Epidermal melanocyte (primary cell): ENCODE measurements around the gene DBX2.
"Not testable (repeated sequence)": the region's sequence is repeated elsewhere in the genome, so short reads cannot be mapped to it uniquely, and the experiment has no call there.

Experiments
- DNase-seq: peaks from one replicate; pipeline ENCODE4 v3.0.0; 2011; ENCODE audit warnings: low spot score; ENCODE audit not compliant: insufficient read length

Gene DBX2

DNA sequence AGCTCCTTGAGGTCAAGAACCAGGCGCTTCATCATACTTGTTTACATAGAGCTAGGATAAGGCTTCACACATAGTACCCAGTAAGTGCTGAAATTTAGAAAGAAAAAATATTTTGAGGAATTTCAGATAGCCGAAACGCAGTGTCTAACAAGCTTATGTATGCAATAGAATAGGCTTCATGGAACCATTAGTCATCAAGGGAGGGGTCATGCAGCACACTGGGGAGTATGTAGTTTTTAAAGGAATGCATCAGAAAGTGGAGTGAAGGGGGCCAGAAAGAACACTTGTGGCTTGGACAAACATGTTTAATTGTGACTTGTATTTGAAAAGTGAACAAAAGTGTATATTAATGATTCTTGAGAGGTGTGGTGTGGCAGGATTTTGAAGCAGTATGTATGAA is 38.1 kb downstream of the DBX2 start:
- no peak for DNase-seq

DNA sequence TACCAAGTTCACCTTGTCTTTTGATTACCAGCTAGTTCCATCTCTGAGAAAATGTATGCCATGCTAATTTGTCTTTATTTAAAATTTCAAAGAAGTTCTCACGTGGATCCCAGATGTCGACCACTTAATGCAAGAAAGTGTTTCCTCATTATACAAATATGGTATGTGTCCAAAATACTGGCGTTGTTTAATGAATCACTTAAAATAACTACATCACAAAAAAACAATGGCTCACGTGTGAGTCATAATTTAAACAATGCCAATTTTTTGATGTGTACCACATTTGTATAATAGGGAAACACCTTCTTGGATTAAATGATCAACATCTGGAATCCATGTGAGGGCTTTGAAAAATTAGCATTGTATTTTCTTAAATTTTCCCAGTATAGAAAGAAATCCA is 40.8 kb downstream of the DBX2 start:
- no peak for DNase-seq

DNA sequence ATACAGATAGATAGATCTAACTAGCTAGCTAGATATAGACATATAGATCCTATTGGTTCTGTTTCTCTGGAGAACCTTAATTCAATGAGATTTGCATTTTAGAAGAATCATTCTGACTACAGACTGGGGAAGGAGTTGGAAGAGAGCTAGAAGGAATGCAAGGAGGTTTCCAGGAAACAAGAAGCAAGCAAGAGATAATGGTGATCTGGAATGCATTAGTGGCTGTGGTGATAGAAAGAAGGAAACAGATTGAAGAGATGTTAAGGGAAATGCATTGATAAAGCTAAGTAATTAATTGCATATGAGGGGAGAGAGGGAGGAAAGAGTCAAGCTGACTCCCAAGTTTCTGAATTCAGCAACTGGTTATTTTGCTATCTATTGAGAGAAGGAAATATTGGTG is 42.7 kb downstream of the DBX2 start:
- no peak for DNase-seq

DNA sequence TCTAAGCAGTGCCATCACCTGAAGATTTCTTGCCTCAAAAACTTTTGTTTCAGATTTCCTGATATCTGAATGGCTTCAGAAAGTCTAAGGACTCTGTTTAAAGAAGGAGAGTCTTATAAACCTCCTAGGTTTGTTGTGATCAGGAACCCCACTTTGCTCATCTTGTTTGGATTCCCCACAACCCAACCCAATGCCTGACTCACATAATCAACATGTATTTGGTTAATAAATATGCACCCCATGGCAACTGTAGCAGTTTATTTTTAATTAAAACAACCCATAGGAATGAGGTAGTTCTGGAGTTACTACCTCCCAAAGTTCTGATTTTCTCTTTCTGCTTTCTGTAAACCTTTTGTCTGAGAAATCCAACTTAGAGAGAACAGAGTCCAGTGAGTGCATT is 51.5 kb downstream of the DBX2 start:
- DNase-seq, result no peak

DNA sequence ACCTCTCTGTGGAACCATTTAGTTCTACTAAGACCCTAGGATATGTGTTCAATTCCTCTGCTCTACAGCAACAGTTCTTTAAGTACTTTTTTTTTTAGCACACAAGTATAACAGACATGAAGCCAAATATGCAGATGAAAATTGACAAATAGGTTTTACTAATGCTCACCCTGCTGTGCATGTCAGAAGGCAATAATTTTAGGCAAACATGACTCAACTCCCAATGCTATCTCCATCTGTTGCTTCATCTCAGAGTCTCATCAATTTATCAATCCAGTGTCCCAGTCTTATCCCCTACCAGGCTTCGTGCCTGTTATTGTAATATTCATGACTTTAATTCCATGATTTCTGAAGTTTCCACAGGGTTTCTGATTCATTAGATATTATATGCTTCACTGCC is 57.7 kb downstream of the DBX2 start:
- no peak for DNase-seq

DNA sequence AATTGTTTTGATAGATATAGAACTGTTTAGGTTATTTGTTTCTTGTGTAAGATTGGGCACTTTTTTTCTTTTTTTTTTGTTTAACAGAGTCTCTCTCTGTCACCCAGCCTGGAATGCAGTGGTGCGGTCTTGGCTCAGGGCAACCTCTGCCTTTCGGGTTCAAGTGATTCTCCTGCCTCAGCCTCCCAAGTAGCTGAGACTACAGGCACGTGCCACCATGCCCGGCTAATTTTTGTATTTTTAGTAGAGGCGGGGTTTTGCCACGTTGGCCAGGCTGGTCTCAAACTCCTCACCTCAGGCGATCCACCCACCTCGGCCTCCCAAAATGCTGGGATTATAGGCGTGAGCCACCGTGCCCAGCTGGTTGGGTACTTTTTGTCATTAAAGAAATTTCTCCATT is 66.0 kb downstream of the DBX2 start:
- DNase-seq, result not testable (repeated sequence)

DNA sequence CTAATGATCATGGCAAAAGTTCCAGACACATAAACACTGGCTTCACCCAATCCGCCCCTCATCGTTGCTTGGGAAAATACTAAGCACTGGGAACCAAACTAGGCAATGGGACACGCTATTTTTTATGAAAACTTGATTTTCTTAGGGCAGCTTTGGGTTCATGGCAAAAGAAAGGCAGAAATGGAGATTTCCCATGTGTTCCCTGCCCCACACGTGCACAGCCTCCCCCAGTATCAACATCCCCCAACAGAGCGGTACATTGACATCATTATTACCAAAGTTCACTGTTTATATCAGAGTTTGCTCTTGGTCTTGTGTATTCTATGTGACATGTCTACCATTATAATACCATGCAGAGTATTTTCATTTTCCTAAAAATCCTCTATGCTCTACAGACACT is 71.0 kb downstream of the DBX2 start:
- no peak for DNase-seq

DNA sequence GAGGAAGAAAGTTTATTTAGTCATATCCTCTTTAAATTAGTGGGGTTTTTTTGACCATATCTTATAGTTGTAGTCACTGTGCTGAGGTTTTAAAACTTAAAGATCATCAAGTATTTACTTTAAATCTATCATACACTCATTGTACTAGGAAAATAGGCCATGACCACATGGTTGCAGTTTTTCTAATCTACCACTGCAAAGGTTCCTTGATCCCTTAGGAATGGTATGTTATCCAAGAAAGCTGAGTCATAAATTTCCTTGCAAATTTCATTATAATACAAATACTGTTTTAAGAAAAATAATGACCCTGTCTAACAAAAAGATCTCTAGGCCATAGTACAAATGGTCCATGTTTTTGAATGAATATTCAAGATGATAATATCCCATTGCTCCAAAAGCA is 74.7 kb downstream of the DBX2 start:
- no peak for DNase-seq

DNA sequence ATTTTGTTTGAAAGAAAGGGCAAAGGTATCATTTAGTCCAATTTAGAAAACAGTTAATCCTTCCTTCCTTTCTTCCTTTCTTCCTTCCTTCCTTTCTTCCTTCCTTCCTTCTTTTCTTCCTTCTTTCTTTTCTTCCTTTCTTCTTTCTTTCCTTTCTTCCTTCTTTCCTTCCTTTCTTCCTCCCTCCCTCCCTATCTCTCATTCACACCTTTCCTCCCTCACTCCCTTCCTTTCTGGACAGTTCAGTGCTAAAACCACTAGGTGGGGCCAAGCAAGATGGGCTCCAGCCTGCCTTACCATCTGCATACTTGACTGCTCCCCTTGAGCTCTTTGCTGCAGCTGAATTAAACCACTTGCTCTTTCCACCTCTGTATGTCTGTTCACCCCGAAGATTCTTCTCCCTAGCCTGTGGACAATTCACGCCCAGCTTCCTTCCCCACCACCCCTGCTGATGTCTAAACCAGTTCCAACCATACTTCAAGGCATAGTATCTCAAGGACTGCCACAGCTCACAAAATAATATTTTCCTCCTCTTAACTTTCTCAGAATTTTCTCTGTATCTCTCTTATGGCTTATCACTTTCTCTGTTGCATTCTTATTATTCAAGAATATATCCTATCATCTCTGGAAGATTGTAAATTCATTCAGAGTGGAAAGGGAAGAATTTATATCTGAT is 78.0 kb downstream of the DBX2 start:
- DNase-seq, result no peak

DNA sequence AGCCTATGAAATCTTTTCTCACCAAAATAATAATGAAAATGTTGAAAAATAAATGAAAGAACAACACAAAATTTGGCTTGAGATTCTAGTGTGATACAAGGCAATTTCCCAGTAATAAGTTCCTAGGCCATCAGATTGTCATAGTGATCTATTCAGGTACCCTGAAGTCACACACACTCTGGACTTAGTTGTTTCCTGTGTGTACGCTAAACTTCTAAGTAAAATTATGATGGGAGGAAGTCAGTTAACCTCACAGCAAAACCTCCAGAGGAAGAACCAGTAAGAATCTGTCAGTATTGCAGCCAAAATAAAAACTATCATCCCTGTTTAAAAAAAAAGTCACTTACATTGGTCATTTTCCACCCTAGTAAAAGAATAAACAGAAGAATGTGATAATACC is 81.9 kb downstream of the DBX2 start:
- no peak for DNase-seq
